ENCODE results near the gene CIPC. TPM values are rescaled to one million over a fixed set of nuclear protein-coding genes. Genes with fewer than 3 reads are reported as not detected.

Gene CIPC
- polyA plus RNA-seq, 1 experiment: 9.9 TPM

DNA sequence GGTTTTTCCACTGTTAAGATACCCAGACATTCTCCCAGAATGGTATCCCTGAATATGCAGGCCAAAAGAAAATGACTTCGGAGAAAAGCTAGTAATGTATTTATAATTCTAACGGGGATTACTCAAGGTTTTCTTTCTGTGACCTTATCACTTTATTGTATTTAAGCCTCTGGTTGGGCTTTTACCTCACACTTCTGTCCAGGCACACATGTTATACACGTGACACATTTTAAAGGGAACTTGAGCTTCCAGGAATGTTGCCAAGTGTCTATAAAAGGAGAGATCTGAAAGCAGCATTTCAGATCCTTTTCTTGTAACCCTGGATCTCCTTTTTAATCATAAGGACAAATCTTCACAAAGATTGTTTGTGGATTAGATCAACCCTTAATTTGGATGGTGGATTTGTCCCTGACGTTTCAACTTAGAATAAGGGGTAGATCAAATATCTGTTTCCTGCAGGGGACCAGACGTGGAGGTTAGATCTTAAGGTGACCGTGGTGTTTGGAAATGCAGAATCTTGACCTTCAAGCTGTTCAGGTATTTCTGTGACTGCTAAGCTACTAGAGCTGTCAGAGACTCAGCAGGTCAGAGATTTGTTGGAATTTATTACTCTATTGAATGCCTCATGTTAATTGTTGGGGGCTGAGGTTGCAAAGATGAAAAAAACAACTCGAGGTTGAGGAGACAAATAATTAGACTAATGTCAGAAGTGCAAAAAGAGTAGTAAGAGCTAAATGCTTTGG, 1.5 kb downstream of the CIPC start:
- POLR2A ChIA-PET: interaction anchor here (0.7 to 1.5 kb wide), 2 partner anchors 222 to 229 kb away, joined by 4 to 6 read pairs; partner anchors contain the start of gene GSTZ1
- no peaks in the 10 kb centered on the region for H3K27me3 ChIP-seq (ENCODE audit: control insufficient read depth, insufficient read depth, low read length)
- TF ChIP-seq, protein P1, sequence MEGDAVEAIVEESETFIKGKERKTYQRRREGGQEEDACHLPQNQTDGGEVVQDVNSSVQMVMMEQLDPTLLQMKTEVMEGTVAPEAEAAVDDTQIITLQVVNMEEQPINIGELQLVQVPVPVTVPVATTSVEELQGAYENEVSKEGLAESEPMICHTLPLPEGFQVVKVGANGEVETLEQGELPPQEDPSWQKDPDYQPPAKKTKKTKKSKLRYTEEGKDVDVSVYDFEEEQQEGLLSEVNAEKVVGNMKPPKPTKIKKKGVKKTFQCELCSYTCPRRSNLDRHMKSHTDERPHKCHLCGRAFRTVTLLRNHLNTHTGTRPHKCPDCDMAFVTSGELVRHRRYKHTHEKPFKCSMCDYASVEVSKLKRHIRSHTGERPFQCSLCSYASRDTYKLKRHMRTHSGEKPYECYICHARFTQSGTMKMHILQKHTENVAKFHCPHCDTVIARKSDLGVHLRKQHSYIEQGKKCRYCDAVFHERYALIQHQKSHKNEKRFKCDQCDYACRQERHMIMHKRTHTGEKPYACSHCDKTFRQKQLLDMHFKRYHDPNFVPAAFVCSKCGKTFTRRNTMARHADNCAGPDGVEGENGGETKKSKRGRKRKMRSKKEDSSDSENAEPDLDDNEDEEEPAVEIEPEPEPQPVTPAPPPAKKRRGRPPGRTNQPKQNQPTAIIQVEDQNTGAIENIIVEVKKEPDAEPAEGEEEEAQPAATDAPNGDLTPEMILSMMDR (IDR thresholded peaks at IDR 0.05; ENCODE audit: low read depth, low read length): no peak
- H3K9me3 ChIP-seq (ENCODE audit: control insufficient read depth, insufficient read depth, low read length): peaks cover 3% of the 10 kb centered on the region; the same call in 1 of the 2 replicates
- peak; percentile 21 for DNase-seq (ENCODE audit: low read depth, low spot score)
- no peak overlapping the region for H3K27ac ChIP-seq (ENCODE audit: low read depth, low read length)
- peak overlapping the region; percentile 99 for H3K4me3 ChIP-seq (ENCODE audit: low read depth, low read length)
- CTCF ChIA-PET: interaction anchor here (0.7 to 9.9 kb wide), 10 partner anchors 25 to 556 kb away, joined by 3 to 98 read pairs (median 7); no protein-coding TSS in a partner anchor

DNA sequence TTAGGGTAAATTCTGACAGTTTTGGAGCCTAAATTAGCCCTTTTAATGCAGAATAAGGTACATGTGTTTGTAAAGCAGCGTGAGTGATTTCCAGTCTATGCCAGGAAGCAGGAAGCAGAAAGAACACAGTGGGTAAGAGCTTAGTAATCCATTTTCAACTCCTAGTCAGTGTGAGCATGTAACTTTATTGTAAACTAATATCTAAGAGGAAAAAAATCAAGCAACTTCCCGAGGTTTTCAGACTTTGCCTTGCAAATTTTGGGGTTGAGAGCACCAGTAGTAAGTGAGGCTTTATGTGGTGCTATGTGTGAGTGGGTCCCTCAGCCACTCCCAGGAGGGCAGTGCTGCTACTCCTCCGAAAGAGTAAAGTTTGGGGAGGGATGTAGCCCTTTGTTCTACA, 2.9 kb downstream of the CIPC start:
- Histone ChIP-seq H3K27ac (ENCODE audit: low read depth, low read length) (no peak overlapping the region), H3K9me3 (ENCODE audit: control insufficient read depth, insufficient read depth, low read length) (peaks cover 3% of the 10 kb centered on the region; the same call in 1 of the 2 replicates), H3K4me3 (ENCODE audit: low read depth, low read length) (no peak overlapping the region), H3K27me3 (ENCODE audit: control insufficient read depth, insufficient read depth, low read length) (no peaks in the 10 kb centered on the region)
- ChIA-PET POLR2A (no interaction called here), CTCF (interaction anchor here (3.0 kb wide), 1 partner anchor 225 kb away, joined by 11 read pairs; no protein-coding TSS in a partner anchor)
- TF ChIP-seq, protein P1 (IDR thresholded peaks at IDR 0.05; ENCODE audit: low read depth, low read length): no peak
- no peak for DNase-seq (ENCODE audit: low read depth, low spot score)

DNA sequence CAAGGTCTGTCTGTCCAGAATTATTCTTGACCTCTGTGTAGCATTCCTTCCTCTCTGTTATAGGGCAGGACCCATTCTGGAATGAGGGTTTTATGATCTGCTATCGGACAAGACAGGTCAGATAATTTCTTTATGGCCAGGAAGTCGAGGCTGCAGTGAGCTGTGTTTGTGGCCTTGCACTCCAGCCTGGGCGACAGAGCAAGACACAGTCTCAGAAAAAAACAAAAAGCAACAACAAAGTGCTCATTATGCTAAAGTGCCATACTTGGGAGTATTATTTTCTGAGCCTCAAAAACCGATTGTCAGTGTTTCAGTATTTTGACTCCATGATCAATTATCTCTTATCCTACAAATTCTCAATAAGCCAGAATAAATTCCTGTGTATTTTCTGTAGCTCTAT, 4.1 kb downstream of the CIPC start:
- TF ChIP-seq, protein P1 (IDR thresholded peaks at IDR 0.05; ENCODE audit: low read depth, low read length): no peak
- Histone ChIP-seq H3K9me3 (ENCODE audit: control insufficient read depth, insufficient read depth, low read length) (peaks cover 3% of the 10 kb centered on the region; the same call in 1 of the 2 replicates), H3K27ac (ENCODE audit: low read depth, low read length) (no peak overlapping the region), H3K4me3 (ENCODE audit: low read depth, low read length) (no peak overlapping the region), H3K27me3 (ENCODE audit: control insufficient read depth, insufficient read depth, low read length) (no peaks in the 10 kb centered on the region)
- ChIA-PET CTCF (no interaction called here), POLR2A (no interaction called here)
- no peak for DNase-seq (ENCODE audit: low read depth, low spot score)

DNA sequence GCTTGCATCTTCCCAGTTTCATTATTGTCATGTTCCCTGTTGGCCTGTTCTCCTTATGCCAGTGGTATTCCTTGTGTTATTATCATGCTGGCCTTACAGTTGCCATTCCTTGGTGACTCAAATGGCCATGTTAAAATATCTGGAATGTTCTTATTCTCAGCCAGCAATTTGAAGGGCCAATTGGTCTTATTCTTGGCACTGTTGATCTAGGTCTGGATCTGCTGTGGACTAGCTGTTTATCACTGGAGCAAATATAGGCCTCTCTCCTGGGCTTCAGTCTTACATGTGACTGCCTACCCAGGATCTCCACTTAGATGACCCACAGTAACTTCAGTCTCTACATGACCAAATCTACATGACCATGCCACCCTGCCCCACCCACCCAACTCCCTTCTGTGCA, 5.4 kb downstream of the CIPC start:
- POLR2A ChIA-PET: no interaction called here
- Histone ChIP-seq H3K27ac (ENCODE audit: low read depth, low read length) (no peak overlapping the region), H3K27me3 (ENCODE audit: control insufficient read depth, insufficient read depth, low read length) (no peaks in the 10 kb centered on the region), H3K4me3 (ENCODE audit: low read depth, low read length) (no peak overlapping the region), H3K9me3 (ENCODE audit: control insufficient read depth, insufficient read depth, low read length) (peaks cover under 1% of the 10 kb centered on the region; the same call in 1 of the 2 replicates)
- TF ChIP-seq, protein P1 (IDR thresholded peaks at IDR 0.05; ENCODE audit: low read depth, low read length): no peak
- CTCF ChIA-PET: no interaction called here
- no peak for DNase-seq (ENCODE audit: low read depth, low spot score)

DNA sequence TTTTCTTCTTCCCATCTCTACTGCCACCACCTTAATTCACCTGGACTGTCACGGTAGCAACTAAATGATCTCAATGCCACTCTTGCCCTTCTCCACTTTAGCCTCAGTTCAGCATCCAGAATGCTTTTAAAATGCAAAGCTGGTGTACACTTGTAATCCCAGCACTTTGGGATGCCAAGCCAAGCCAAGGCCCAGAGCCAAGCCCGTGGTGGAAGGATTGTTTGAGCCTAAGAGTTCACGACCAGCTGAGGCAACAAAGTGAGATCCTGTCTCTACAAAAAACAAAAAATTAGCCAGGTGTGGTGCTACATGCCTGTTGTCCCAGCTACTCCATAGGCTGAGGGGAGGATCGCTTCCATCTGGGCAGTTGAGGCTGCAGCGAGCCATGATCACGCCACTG, 5.9 kb downstream of the CIPC start:
- Histone ChIP-seq H3K4me3 (ENCODE audit: low read depth, low read length) (no peak overlapping the region), H3K27ac (ENCODE audit: low read depth, low read length) (no peak overlapping the region), H3K27me3 (ENCODE audit: control insufficient read depth, insufficient read depth, low read length) (no peaks in the 10 kb centered on the region), H3K9me3 (ENCODE audit: control insufficient read depth, insufficient read depth, low read length) (no peaks in the 10 kb centered on the region)
- no peak for DNase-seq (ENCODE audit: low read depth, low spot score)
- TF ChIP-seq, protein P1 (IDR thresholded peaks at IDR 0.05; ENCODE audit: low read depth, low read length): no peak
- ChIA-PET POLR2A (no interaction called here), CTCF (interaction anchor here (0.6 to 0.9 kb wide), 2 partner anchors 212 to 228 kb away, joined by 3 to 4 read pairs; no protein-coding TSS in a partner anchor)
